GM12891 (cell line): ENCODE data around the gene ZFHX3.

Experiments used
- POLR2A ChIP-seq: IDR thresholded peaks from 2 replicates; pipeline ENCODE4 v1.6.1; 2011; ENCODE audit warnings: low read depth, low read length, control low read depth
- TAF1 ChIP-seq: IDR thresholded peaks from 2 replicates; pipeline ENCODE4 v1.6.1; 2011; ENCODE audit warnings: low read depth, low read length, control low read depth

DNA sequence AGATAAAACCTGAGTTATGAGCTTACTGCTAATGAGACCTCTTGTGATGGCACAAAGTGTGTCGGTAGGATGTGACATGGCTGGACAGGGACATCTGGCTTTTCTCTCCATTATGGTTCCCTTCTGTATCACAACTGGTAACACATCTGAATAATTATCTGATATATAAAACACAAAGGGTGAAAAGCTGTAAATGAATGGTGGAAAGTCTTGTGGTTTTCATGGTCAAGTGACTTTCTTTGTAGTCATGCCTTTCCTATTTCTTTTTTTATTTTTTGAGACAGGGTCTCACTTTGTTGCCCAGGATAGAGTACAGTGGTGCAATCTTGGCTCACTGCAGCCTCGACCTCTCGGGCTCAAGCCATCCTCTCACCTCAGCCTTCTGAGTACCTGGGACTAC lies 35.3 kb upstream of the ZFHX3 start:
- TF ChIP-seq POLR2A (no peak), TAF1 (no peak)
